ENCODE measurements around the gene SSNA1.

SSNA1 gene

DNA sequence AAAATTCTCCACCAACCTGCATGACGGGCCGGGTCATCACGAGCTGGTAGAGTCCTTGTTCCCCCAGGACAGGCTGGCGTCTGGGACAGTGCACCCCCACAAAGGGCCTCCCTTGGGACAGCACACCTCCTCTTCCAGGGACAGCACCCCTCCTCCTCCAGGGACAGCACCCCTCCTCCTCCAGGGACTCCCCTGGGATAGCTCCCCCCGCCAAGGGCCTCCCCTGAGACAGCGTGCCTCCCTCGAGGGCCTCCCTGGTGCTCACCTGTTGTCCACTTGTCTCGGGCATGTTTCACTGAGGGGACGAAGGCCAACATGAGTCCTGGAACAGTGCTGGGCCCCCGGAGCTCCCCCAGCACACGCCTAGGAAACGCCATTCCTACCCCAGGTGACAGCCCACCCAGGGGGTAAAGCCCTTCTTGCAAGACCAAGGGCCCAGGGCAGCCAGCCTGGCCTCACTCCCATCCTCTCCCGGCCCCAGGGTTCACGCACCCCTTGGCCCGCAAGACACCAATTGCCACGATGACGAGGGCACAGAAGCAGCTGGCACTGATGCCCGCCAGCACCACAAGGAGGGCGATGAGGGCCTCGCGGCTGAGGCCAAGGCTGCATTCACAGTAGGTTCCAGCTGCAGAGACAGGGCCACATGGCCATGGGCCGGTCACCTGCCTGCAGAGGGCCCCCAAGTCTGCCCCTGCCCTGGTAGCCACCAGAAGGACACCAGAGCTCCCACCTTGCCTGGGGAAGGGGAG is 17.2 kb upstream of the SSNA1 start:
- DNase-seq (ENCODE audit: insufficient read length) = no peak
- FAIRE-seq = no peak
- no peak for TF ChIP-seq POLR2AphosphoS5 (IDR thresholded peaks at IDR 0.05; ENCODE audit: low read depth, low read length)
- TF ChIP-seq TAF1 (IDR thresholded peaks at IDR 0.05; ENCODE audit: borderline replicate concordance, low read depth, low read length) = no peak
- TF ChIP-seq POLR2A (IDR thresholded peaks at IDR 0.05; ENCODE audit: low read depth, low read length) = no peak

DNA sequence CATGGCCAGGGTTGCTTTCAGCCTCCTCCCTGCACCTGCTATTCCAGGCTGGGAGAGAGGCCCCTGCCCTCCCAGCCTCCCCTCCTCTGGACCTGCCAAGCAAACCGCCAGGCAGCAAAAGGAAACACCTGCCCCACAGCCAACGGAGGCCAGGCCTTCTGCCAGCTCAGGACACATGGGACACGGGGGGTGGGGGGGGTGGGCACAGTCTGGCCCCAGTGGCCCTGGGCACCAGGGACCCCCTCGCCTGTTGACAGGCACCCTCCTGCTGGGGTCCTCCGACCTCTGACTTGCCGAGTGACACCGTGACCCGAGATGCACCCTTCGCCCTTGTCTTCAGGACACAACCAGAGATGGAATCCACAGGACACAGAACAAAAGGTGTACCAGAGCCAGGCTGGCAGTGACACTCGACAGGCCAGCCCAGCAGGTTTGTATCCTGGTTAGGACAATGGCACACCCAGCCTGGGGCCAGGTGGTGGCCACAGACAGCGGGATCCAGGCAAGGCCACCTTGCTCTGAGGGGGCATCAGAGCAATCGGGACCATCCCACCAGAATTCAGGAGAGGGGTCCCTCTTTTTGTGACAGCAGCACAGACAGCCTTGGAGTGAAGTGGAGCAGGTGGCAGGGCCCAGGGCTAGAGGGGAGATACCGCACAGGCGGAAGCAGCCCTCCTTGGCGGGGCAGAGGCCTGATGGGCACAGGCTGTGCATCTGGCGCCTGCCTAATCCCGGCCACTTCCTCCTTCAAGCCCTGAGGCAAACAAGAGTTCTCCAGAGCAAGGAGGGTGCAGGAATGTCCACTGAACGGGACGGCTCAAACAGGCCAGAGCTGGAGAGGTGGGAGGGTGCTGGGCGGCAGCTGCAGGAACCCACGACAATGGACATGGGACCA is 15.3 kb upstream of the SSNA1 start:
- DNase-seq (ENCODE audit: insufficient read length) (no peak), FAIRE-seq (no peak)
- TF ChIP-seq TAF1 (IDR thresholded peaks at IDR 0.05; ENCODE audit: borderline replicate concordance, low read depth, low read length) (no peak), POLR2AphosphoS5 (IDR thresholded peaks at IDR 0.05; ENCODE audit: low read depth, low read length) (no peak), POLR2A (IDR thresholded peaks at IDR 0.05; ENCODE audit: low read depth, low read length) (no peak)

DNA sequence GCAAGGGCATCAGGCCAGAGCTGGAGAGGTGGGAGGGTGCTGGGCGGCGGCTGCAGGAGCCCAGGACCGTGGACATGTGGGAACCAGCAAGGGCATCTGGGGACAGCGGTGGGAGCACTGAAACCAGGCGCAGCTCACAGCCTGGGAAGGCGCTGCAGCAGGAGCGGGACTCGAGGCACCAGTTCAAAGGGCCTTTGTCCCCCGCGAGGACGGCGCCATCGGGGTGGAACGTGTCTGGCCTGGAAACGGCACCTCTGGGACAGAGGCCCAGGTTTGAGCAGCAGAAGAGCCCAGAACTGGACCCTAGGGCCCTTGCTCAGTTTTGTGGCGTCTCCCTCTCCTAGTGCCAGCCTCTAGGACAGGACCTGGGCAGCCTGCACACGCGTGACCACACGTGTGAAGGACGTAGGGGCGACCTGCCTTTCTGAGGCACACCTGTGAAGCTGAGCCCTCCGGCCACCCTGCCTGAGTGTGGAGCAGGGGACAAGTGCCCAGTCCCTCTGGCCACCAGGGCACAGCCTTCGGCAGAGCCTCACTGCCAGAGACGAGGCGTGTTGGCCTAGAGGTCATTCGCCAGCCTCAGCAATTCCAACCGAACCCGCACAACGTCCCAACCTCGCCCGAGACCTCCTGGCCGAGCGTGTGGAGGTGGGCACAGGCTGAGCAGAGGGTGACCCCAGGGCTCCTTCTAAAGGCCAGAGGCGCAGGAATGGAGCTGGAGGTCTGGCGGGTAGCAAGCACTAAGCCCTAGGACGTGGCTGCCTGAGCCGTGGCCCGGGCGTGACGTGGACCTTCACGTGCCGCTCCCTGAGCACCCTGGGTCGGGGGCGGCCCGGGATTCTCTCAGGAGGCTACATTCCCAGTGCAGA is 14.4 kb upstream of the SSNA1 start:
- DNase-seq (ENCODE audit: insufficient read length) (no peak), FAIRE-seq (no peak)
- TF ChIP-seq TAF1 (IDR thresholded peaks at IDR 0.05; ENCODE audit: borderline replicate concordance, low read depth, low read length) = no peak
- no peak for TF ChIP-seq POLR2A (IDR thresholded peaks at IDR 0.05; ENCODE audit: low read depth, low read length)
- no peak for TF ChIP-seq POLR2AphosphoS5 (IDR thresholded peaks at IDR 0.05; ENCODE audit: low read depth, low read length)

DNA sequence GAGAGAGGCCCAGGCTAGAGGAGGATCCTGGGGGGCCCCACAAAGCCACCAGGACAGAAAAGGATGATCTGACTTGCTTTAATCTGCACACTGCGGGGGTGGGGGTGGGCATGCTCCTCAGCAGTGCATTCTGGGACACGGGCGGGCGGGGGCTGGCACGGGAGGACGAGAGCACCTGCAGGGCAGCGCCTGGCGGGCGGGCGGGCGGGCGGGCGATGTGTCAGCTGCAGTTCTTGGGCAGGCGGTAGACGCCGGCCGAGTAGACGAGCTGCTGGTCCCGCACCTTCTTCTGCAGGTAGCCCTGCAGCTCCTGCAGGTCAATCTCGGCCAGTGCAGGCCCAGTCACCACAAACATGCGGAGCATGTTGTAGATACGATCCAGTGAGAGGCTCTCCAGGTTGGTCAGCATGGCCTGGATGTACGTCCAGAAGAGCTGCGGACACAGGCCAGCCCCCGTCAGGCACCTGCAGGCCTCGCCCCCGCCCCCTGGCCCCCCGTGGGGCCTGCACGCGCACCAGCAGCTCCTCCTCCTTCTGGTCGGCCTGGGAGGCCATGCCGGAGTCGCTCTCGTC is 13.7 kb upstream of the SSNA1 start:
- FAIRE-seq (no peak), DNase-seq (ENCODE audit: insufficient read length) (no peak)
- no peak for TF ChIP-seq POLR2A (IDR thresholded peaks at IDR 0.05; ENCODE audit: low read depth, low read length)
- no peak for TF ChIP-seq POLR2AphosphoS5 (IDR thresholded peaks at IDR 0.05; ENCODE audit: low read depth, low read length)
- TF ChIP-seq TAF1 (IDR thresholded peaks at IDR 0.05; ENCODE audit: borderline replicate concordance, low read depth, low read length) = no peak

DNA sequence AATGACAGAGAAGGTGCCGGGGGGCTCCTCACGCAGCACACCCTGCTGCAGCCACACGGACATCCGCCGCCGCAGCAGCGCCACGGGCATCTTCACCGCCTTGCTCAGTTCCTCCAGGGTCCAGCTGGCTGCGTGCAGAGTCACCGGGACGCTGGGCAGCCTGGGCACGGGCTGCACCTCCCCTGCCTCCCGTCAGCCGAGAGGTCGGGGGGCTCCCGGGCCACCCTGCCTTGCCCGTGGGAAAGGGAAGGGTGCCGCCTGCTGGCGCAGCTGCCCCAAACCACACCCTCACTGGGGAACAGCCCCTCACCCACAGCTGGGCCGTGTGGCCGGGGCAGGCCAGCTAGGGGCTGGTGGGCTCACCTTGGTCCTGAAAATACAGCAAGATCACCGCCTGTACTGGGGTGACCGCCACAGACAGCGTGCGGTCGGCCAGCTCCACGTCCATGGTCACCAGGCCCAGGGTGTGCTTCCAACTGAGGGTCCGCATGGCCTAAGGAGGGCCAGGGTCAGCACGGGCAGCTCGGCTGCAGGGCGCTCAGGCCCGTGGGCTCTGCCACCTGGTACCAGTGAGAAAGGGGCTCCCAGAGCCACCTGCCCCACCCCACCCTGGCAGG is 13.0 kb upstream of the SSNA1 start:
- TF ChIP-seq POLR2A (IDR thresholded peaks at IDR 0.05; ENCODE audit: low read depth, low read length) = no peak; the same call in 1 of the 2 replicates
- no peak for TF ChIP-seq TAF1 (IDR thresholded peaks at IDR 0.05; ENCODE audit: borderline replicate concordance, low read depth, low read length)
- TF ChIP-seq POLR2AphosphoS5 (IDR thresholded peaks at IDR 0.05; ENCODE audit: low read depth, low read length) = no peak
- no peak for FAIRE-seq
- DNase-seq (ENCODE audit: insufficient read length) = no peak

DNA sequence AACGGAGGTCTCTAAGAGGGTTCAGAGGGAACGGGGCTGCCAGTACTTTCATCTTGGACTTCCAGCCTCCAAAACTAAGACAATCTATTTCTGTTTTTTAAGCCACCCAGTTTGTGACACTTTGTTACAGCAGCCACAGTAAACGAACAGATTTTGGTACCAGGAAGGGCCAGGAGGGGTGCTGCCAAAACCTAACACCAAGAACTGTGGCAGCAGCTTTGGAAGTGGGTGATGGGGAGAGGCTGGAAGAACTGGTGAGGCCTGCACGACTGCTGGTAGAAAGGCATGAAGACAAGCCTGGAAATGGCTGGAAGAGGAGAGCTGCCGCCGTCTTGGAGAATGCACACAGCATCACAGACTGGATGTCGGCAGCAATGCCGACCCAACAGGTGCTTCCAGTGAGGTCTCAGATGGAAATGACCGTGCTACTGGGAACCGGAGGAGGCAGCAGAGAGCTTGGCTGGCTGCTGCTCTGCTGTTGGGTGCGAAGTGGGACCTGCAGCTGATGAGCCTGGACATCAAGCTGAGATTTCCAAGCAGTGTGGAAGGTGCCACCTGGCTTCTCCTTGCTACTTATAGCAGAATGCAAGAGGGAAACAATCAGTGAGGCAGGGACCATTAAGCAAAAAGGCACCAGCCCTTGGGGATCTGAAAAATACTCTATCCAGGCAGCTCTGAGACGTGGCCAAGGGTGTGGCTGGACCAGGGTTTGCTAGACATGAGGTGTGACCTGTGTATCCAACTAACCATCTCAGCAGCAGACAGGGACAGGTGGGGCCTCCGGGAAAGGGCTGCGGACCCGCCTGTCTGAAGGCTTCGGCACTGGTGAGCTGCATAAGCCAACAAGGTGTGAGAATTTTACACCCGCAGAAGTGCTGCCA is 11.9 kb upstream of the SSNA1 start:
- no peak for DNase-seq (ENCODE audit: insufficient read length)
- peak; percentile 77 for FAIRE-seq
- no peak for TF ChIP-seq TAF1 (IDR thresholded peaks at IDR 0.05; ENCODE audit: borderline replicate concordance, low read depth, low read length)
- TF ChIP-seq POLR2AphosphoS5 (IDR thresholded peaks at IDR 0.05; ENCODE audit: low read depth, low read length) = peak; percentile 44; the same call in 1 of the 2 replicates

DNA sequence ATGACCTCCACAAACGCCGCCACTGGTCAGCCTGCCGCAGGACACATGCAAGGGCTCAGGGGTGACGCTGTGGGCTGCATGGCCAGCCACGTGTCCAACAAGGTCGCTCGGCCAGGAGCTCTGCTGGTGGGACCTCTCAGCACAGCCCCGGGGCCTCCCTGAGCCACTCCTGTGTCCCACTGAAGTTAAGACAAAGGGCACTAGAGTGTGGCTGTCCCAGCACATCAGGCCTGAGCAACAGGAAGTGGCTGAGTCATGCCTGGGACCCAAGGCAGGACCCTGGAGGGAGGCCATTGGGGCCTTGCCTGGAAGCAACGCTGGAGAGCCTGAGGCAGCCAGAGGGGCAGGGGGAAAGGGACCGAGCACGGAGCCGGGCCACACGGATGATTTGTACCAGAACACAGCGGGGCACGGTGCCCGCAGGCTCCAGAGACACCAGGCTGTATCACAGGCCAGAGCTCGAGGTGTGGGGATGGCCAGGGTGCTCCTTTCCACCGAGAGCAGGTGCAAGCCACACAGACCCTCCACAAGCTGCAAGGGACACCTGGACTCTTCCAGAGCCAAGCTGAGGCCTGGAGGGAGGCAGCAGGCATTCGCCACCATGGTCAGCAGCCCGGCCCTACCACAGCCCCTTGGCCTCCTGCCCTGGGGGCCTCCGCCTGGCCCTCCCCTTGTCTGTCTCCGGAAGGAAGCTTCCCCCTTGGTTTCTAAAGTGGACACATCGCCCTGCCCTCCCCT is 10.1 kb upstream of the SSNA1 start:
- FAIRE-seq = no peak
- no peak for DNase-seq (ENCODE audit: insufficient read length)
- TF ChIP-seq POLR2AphosphoS5 (IDR thresholded peaks at IDR 0.05; ENCODE audit: low read depth, low read length) (no peak), POLR2A (IDR thresholded peaks at IDR 0.05; ENCODE audit: low read depth, low read length) (no peak), TAF1 (IDR thresholded peaks at IDR 0.05; ENCODE audit: borderline replicate concordance, low read depth, low read length) (no peak)

DNA sequence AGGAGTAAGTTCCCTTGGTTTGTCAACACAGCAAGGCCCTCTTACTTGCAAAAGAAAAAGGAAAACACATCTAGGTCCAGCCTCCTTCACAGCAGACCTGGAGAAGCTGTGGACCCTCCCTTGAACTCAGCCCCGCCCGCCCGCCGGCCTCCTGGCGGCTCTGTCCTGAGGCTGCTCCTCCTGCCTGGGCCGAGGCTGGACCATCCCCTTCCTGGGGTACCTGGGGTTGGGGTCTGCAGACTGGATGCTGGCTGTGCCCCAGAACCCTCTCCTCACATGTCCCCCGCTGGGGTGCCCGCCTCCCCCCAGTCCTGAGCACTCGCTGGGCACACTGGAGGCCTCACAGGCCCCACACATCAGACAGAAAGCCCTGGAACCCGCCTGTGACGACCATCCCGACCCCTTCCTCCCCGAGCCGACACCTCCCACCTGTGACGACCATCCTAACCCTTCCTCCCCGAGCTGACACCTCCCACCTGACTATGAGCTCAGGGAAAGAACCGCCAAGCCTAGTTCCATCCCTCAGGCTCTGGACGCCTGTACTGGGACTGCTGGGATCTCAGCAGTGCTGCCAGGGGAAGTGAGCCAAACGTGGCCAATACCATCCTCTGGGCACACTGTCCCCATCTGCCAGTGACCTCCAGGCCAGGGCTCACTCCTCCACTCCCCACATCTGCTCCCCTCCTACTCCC is 9.4 kb upstream of the SSNA1 start:
- no peak for FAIRE-seq
- no peak for TF ChIP-seq POLR2A (IDR thresholded peaks at IDR 0.05; ENCODE audit: low read depth, low read length)
- TF ChIP-seq POLR2AphosphoS5 (IDR thresholded peaks at IDR 0.05; ENCODE audit: low read depth, low read length) = no peak
- no peak for TF ChIP-seq TAF1 (IDR thresholded peaks at IDR 0.05; ENCODE audit: borderline replicate concordance, low read depth, low read length)
- no peak for DNase-seq (ENCODE audit: insufficient read length)

DNA sequence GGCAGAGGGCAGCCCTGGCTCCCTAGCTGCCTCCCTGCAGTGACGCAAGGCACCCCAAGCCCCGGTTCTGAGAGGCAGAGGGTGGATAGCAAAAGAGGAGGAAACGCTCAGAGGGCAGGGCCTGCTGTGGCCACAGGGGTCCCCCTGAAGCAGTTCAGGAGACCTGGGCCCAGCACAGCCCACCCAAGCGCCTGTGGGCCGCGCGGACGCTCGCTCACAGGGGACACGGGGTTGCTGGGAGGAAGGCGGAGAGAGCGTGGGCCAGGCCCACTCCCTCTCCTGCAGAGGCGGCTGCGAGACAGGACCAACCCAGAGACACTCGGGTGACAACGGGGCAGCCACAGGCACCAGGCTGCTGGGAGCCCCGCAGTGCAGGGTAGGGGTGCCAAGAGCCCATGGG is 8.7 kb upstream of the SSNA1 start:
- no peak for DNase-seq (ENCODE audit: insufficient read length)
- TF ChIP-seq POLR2A (IDR thresholded peaks at IDR 0.05; ENCODE audit: low read depth, low read length) = no peak
- TF ChIP-seq TAF1 (IDR thresholded peaks at IDR 0.05; ENCODE audit: borderline replicate concordance, low read depth, low read length) = no peak
- no peak for TF ChIP-seq POLR2AphosphoS5 (IDR thresholded peaks at IDR 0.05; ENCODE audit: low read depth, low read length)
- no peak for FAIRE-seq
